IMR-90 (cell line): ENCODE results near the gene PBX3. TPM values are rescaled to one million over a fixed set of nuclear protein-coding genes. Genes with fewer than 3 reads are reported as not detected.

Experiments used
- ATAC-seq: fragments of 200-7000 bp; cut with Tn5 transposase; 2 replicates; pipeline ENCODE4 v1.9.1; 2020; ENCODE audit warnings: low read depth, mild to moderate bottlenecking, moderate library complexity
- BruUV-seq: library from RNA; stranded (reverse); fragments of 400-500 nt; replicated peaks from 2 replicates; lab custom pipeline; 2021; lab: Mats Ljungman, UMichigan
- CTCF ChIA-PET: fragments of 300-600 bp; formaldehyde crosslinking; extraction: SDS; loops from one replicate; lab custom pipeline; 2021; ENCODE audit warnings: antibody characterized with exemption; lab: Yijun Ruan, JAX
- POLR2A ChIA-PET: fragments of 300-600 bp; sonication (Branson Sonifier 250); formaldehyde crosslinking; loops from one replicate; lab custom pipeline; 2022; ENCODE audit warnings: antibody characterized with exemption; ENCODE audit not compliant: unreplicated experiment; lab: Charles Lee
- DNase-seq: peaks from one replicate; pipeline ENCODE4 v3.0.0; 2013
- H2AFZ ChIP-seq: replicated peaks from 2 replicates; pipeline ENCODE3; 2013; ENCODE audit warnings: low read length, mild to moderate bottlenecking; ENCODE audit not compliant: poor library complexity
- H2AK5ac ChIP-seq: 2 replicates; pipeline ENCODE4 v1.6.1; 2013; ENCODE audit warnings: low read depth, low read length, inconsistent platforms
- H2AK9ac ChIP-seq: replicated peaks from 2 replicates; pipeline ENCODE3; 2013; ENCODE audit warnings: mild to moderate bottlenecking, low read depth, low read length, moderate library complexity; ENCODE audit not compliant: poor library complexity
- H2BK120ac ChIP-seq: 2 replicates; pipeline ENCODE4 v1.6.1; 2013; ENCODE audit warnings: low read depth, low read length, inconsistent platforms
- H2BK15ac ChIP-seq: 3 replicates; pipeline ENCODE4 v1.6.1; 2013; ENCODE audit warnings: low read depth, low read length, inconsistent platforms
- H2BK20ac ChIP-seq: 2 replicates; pipeline ENCODE4 v1.6.1; 2013; ENCODE audit warnings: low read depth, mild to moderate bottlenecking, inconsistent platforms, low read length, moderate library complexity
- H2BK5ac ChIP-seq: 2 replicates; pipeline ENCODE4 v1.6.1; 2013; ENCODE audit warnings: mild to moderate bottlenecking, low read depth, low read length, inconsistent platforms; ENCODE audit not compliant: poor library complexity, severe bottlenecking
- H3K14ac ChIP-seq: replicated peaks from 2 replicates; pipeline ENCODE4 v1.6.1; 2013; ENCODE audit warnings: low read depth, low read length, inconsistent platforms
- H3K18ac ChIP-seq: 2 replicates; pipeline ENCODE4 v1.6.1; 2013; ENCODE audit warnings: low read depth, low read length, control low read depth
- H3K23ac ChIP-seq: 2 replicates; pipeline ENCODE4 v1.6.1; 2013; ENCODE audit warnings: low read depth, low read length, inconsistent platforms
- H3K27ac ChIP-seq: 2 replicates; pipeline ENCODE4 v1.5.1; 2013; ENCODE audit warnings: mild to moderate bottlenecking, control low read depth, low read length; ENCODE audit not compliant: insufficient read depth
- H3K27me3 ChIP-seq: 2 replicates; pipeline ENCODE4 v1.6.1; 2013; ENCODE audit warnings: low read length; ENCODE audit not compliant: control insufficient read depth, insufficient read depth
- H3K36me3 ChIP-seq: 2 replicates; pipeline ENCODE4 v1.6.1; 2013; ENCODE audit warnings: low read length, mixed read lengths; ENCODE audit not compliant: control insufficient read depth, insufficient read depth
- H3K4ac ChIP-seq: 2 replicates; pipeline ENCODE4 v1.6.1; 2013; ENCODE audit warnings: low read depth, low read length, inconsistent platforms
- H3K4me1 ChIP-seq: 2 replicates; pipeline ENCODE4 v1.6.1; 2013; ENCODE audit warnings: low read length, mixed read lengths; ENCODE audit not compliant: control insufficient read depth, insufficient read depth
- H3K4me2 ChIP-seq: 2 replicates; pipeline ENCODE4 v1.6.1; 2013; ENCODE audit warnings: low read depth, mild to moderate bottlenecking, control low read depth, low read length, moderate library complexity
- H3K4me3 ChIP-seq: 2 replicates; pipeline ENCODE4 v1.5.1; 2013; ENCODE audit warnings: low read depth, mild to moderate bottlenecking, control low read depth, low read length, moderate library complexity; ENCODE audit not compliant: insufficient read depth
- H3K56ac ChIP-seq: 2 replicates; pipeline ENCODE4 v1.6.1; 2013; ENCODE audit warnings: low read length, inconsistent platforms; ENCODE audit not compliant: insufficient read depth; ENCODE audit errors: extremely low read depth
- H3K79me1 ChIP-seq, 2 experiments: 2 replicates each; pipeline ENCODE4 v1.6.1; 2013; ENCODE audit warnings: low read length in 2 of 2, inconsistent platforms in 1 of 2, low read depth in 1 of 2
- H3K9ac ChIP-seq: 2 replicates; pipeline ENCODE4 v1.6.1; 2013; ENCODE audit warnings: low read depth, low read length, control low read depth
- H3K9me1 ChIP-seq: 2 replicates; pipeline ENCODE4 v1.6.1; 2013; ENCODE audit warnings: low read length, inconsistent platforms; ENCODE audit not compliant: insufficient read depth
- H3K9me3 ChIP-seq: 2 replicates; pipeline ENCODE4 v1.6.1; 2013; ENCODE audit warnings: low read length; ENCODE audit not compliant: control insufficient read depth, insufficient read depth
- H4K20me1 ChIP-seq: 2 replicates; pipeline ENCODE4 v1.6.1; 2013; ENCODE audit warnings: low read length, inconsistent platforms; ENCODE audit not compliant: insufficient read depth
- H4K5ac ChIP-seq: 2 replicates; pipeline ENCODE4 v1.6.1; 2013; ENCODE audit warnings: mild to moderate bottlenecking, low read depth, low read length, control low read depth
- H4K8ac ChIP-seq, 2 experiments: 2 replicates each; pipeline ENCODE4 v1.6.1; 2013; ENCODE audit warnings: low read depth in 2 of 2, low read length in 2 of 2, control low read depth in 1 of 2, inconsistent platforms in 1 of 2
- H4K91ac ChIP-seq: 2 replicates; pipeline ENCODE4 v1.6.1; 2013; ENCODE audit warnings: low read depth, low read length, inconsistent platforms; ENCODE audit not compliant: insufficient read depth
- BHLHE40 ChIP-seq: fragments of 150-350 bp; IDR thresholded peaks from 2 replicates; pipeline ENCODE4 v1.6.1; 2016; ENCODE audit warnings: mild to moderate bottlenecking, low read depth, low read length
- CEBPB ChIP-seq: IDR thresholded peaks from 2 replicates; pipeline ENCODE4 v1.6.1; 2012; ENCODE audit warnings: low read depth, low read length, improper control_type of control experiment
- CHD1 ChIP-seq: IDR thresholded peaks from 2 replicates; pipeline ENCODE4 v1.6.1; 2012; ENCODE audit warnings: low read depth, low read length, improper control_type of control experiment
- CTCF ChIP-seq: conservative IDR thresholded peaks from 2 replicates; pipeline ENCODE4 v1.5.1; 2012; ENCODE audit warnings: mild to moderate bottlenecking, low read depth, low read length, improper control_type of control experiment
- MAFK ChIP-seq: IDR thresholded peaks from 2 replicates; pipeline ENCODE4 v1.6.1; 2012; ENCODE audit warnings: low read depth, low read length, improper control_type of control experiment
- MAZ ChIP-seq: IDR thresholded peaks from 2 replicates; pipeline ENCODE4 v1.6.1; 2012; ENCODE audit warnings: low read depth, mild to moderate bottlenecking, low read length, improper control_type of control experiment, moderate library complexity, borderline replicate concordance
- RFX5 ChIP-seq: IDR thresholded peaks from 2 replicates; pipeline ENCODE4 v1.8.0; 2012; ENCODE audit warnings: low read depth, mild to moderate bottlenecking, low read length, moderate library complexity
- USF2 ChIP-seq: fragments of 150-350 bp; IDR thresholded peaks from 2 replicates; pipeline ENCODE4 v1.6.1; 2017; ENCODE audit warnings: mild to moderate bottlenecking, antibody characterized with exemption, low read length, low read depth
- WGBS, 2 experiments: methylation state at CpG; one replicate each; pipeline versions ENCODE4 v1.1.5 to v1.1.7; 2013; ENCODE audit warnings: missing lambda C conversion rate in 2 of 2; ENCODE audit not compliant: insufficient read length in 1 of 2; ENCODE audit errors: extremely low coverage in 2 of 2; 5-methylcytosine and 5-hydroxymethylcytosine counted together
- dilution Hi-C: fragments of 300-500 bp; cut with HindIII; formaldehyde crosslinking; loops from one replicate; pipeline ENCODE4 v1.14.3; 2018; ENCODE audit warnings: low sequenced_read_pairs; ENCODE audit not compliant: unreplicated experiment
- in situ Hi-C: fragments of 300-500 bp; cut with MboI; formaldehyde crosslinking; loops from 3 replicates; pipeline ENCODE4 v1.14.3; 2019; ENCODE audit warnings: low sequenced_read_pairs, inconsistent platforms, mixed read lengths
- intact Hi-C: fragments of 100-400 bp; cut with micrococcal nuclease; formaldehyde crosslinking; loops from 2 replicates; pipeline ENCODE4 v1.10.0; 2022
- polyA plus RNA-seq, 3 experiments: library from polyadenylated mRNA; depleted of rRNA; stranded (reverse); fragments of >200 nt; gene quantifications; 2 replicates each; pipeline ENCODE4 v1.2.3, GENCODE V29; 2012; ENCODE audit warnings: low replicate concordance in 1 of 3
- total RNA-seq: library from RNA; depleted of rRNA; stranded (reverse); fragments of >200 nt; gene quantifications from 2 replicates; pipeline ENCODE4 v1.2.3, GENCODE V29; 2012

PBX3 gene
- total and polyA plus RNA-seq, 2 of the 4 experiments (the other 2 are of a cell fraction) = 12.0 to 15.6 TPM

GRCh38 chr9:125969868-125970267 is 222.7 kb downstream of the PBX3 start:
- H4K91ac ChIP-seq = no peak overlapping the region
- no peaks in the 10 kb centered on the region for H3K79me1 ChIP-seq
- H2AFZ ChIP-seq = no peak overlapping the region
- H4K5ac ChIP-seq = no peak overlapping the region
- H2BK20ac ChIP-seq = no peak overlapping the region
- H3K4me2 ChIP-seq = no peak overlapping the region
- no peak overlapping the region for H2AK9ac ChIP-seq
- no peak overlapping the region for H3K27ac ChIP-seq
- H2BK5ac ChIP-seq = no peak overlapping the region
- CTCF ChIA-PET = no interaction called here
- H3K4me3 ChIP-seq = no peak overlapping the region
- H3K9ac ChIP-seq = no peak overlapping the region
- in situ Hi-C loops (no loop called here), dilution Hi-C loops (no loop called here), intact Hi-C loops (no loop called here)
- no peak overlapping the region for H3K4ac ChIP-seq
- no peak overlapping the region for H3K23ac ChIP-seq
- POLR2A ChIA-PET = no interaction called here
- ATAC-seq (no peak), DNase-seq (no peak)
- H4K8ac ChIP-seq = no peak overlapping the region
- H4K20me1 ChIP-seq = no peaks in the 10 kb centered on the region; the same call in 1 of the 2 replicates
- no TSS peak for BruUV-seq
- H3K18ac ChIP-seq = no peak overlapping the region
- H3K4me1 ChIP-seq = no peaks in the 10 kb centered on the region
- H3K56ac ChIP-seq = no peak overlapping the region
- no peak overlapping the region for H3K14ac ChIP-seq
- peaks cover 2% of the 10 kb centered on the region for H3K36me3 ChIP-seq
- no peak for TF ChIP-seq RFX5
- no peak for TF ChIP-seq BHLHE40
- TF ChIP-seq CEBPB = no peak
- no peak for TF ChIP-seq CHD1
- no peak for TF ChIP-seq CTCF
- no peak for TF ChIP-seq USF2
- TF ChIP-seq MAZ = no peak
- TF ChIP-seq MAFK = no peak
- WGBS, 2 experiments = 82% methylated on average over 3 of the region's 5 CpGs; no CpG with 5 or more reads in 1 of the 2 experiments
- no peaks in the 10 kb centered on the region for H3K9me3 ChIP-seq
- H2BK15ac ChIP-seq = no peak overlapping the region
- no peaks in the 10 kb centered on the region; the same call in 1 of the 2 replicates for H3K9me1 ChIP-seq
- H2BK120ac ChIP-seq = no peak overlapping the region
- peaks cover 2% of the 10 kb centered on the region; the same call in 1 of the 2 replicates for H3K27me3 ChIP-seq
- no peak overlapping the region for H2AK5ac ChIP-seq
